OCI-LY7 (cell line): ENCODE data around the gene TMEM208.

Source experiments
- EZH2phosphoT487 ChIP-seq: fragments of 200-600 bp; sonication (generic); IDR thresholded peaks from 2 replicates; pipeline ENCODE4 v1.6.1; 2018; ENCODE audit warnings: low read depth, borderline replicate concordance, mild to moderate bottlenecking, mixed run types, antibody characterized with exemption, low read length, moderate library complexity, mixed read lengths
- TF ChIP-seq, protein P1 (sequence below): fragments of 200-600 bp; sonication (generic); conservative IDR thresholded peaks from 2 replicates; pipeline ENCODE4 v1.5.1; 2014; ENCODE audit warnings: mild to moderate bottlenecking, antibody characterized with exemption, low read length, moderate library complexity, mixed read lengths

DNA sequence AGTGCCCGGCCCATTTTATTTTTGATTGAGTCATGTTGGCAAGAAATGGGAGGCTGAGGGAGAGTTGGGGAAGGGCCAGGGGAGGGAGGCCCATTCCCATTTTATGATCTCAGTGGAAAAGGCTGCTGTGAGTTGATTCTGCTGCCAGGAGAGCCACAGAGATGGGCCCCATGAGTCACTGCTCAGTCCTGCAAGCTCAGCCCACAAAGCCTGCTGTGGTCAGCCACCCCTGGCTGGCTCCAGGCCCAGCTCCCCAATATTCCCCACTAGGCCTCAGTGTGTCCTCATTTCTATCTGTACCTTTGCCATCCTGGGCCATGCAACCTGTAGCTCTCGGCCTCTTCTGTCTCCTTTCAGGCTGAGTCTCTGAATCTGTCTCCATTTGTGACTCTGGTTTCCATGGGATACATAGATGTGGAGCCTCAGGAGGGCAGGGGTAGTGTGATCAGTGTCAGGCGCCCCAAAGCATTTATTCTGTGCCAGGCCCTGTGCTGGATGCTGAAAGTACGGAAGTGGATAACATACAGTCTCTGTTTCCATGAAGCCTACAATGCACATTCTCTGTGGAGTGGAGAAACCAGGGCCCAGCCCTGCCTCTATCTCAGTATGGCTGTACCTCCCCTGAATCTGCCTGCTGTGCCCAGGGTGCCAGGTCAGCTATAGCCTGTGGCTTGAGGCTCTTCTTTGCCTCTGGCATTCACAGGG lies 50.5 kb downstream of the TMEM208 start:
- TF ChIP-seq, protein P1, sequence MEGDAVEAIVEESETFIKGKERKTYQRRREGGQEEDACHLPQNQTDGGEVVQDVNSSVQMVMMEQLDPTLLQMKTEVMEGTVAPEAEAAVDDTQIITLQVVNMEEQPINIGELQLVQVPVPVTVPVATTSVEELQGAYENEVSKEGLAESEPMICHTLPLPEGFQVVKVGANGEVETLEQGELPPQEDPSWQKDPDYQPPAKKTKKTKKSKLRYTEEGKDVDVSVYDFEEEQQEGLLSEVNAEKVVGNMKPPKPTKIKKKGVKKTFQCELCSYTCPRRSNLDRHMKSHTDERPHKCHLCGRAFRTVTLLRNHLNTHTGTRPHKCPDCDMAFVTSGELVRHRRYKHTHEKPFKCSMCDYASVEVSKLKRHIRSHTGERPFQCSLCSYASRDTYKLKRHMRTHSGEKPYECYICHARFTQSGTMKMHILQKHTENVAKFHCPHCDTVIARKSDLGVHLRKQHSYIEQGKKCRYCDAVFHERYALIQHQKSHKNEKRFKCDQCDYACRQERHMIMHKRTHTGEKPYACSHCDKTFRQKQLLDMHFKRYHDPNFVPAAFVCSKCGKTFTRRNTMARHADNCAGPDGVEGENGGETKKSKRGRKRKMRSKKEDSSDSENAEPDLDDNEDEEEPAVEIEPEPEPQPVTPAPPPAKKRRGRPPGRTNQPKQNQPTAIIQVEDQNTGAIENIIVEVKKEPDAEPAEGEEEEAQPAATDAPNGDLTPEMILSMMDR: no peak
- TF ChIP-seq EZH2phosphoT487: no peak
